ENCODE data around the gene CHCHD6. TPM values are rescaled to one million over a fixed set of nuclear protein-coding genes. Genes with fewer than 3 reads are reported as not detected.

Gene CHCHD6
- total RNA-seq, 1 experiment from 2014 or later = 36.3 TPM

DNA sequence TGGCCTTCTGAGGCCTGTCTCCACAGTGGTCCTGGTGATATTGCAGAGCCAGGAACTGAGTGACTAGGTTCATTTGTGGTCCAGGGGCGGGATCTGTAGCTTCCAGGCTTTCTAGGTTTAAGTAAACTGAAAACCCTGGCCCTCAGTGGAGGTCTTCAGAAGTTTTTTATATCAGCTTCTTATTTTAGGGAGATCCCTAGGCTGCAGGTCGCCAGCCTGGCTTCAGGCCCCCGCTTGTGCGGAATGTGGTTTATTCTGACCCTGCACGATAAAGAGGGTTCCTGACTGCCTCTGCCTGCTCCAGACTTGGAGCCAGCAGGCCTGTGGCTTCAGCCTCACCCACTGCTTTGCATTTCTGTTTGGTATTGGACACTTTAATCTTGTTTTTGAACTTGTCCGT is 145.0 kb downstream of the CHCHD6 start:
- no peaks in the 10 kb centered on the region for H4K20me1 ChIP-seq (ENCODE audit: insufficient read depth)
- H3K9me3 ChIP-seq (ENCODE audit: control insufficient read depth in 1 of 2, insufficient read depth in 1 of 2, low read depth in 1 of 2, low read length in 2 of 2) = no peaks in the 10 kb centered on the region
- ChIA-PET CTCF (no interaction called here), RAD21 (ENCODE audit: low non-redundant PET in 1 of 2, low total read pairs in 2 of 2, uncharacterized antibody in 2 of 2, unreplicated experiment in 2 of 2) (no interaction called here), POLR2A (no interaction called here)
- ATAC-seq (no peak), DNase-seq (ENCODE audit: low read depth, low spot score) (no peak)
- H3K9me2 ChIP-seq (ENCODE audit: insufficient read depth) = no peaks in the 10 kb centered on the region
- no peak overlapping the region for H3K9ac ChIP-seq (ENCODE audit: low read length)
- no peak for TF ChIP-seq SRF (IDR thresholded peaks at IDR 0.05; ENCODE audit: low read depth)
- no peak for TF ChIP-seq POLR2AphosphoS5 (IDR thresholded peaks at IDR 0.05; ENCODE audit: low read depth, low read length)
- TF ChIP-seq, protein P1, sequence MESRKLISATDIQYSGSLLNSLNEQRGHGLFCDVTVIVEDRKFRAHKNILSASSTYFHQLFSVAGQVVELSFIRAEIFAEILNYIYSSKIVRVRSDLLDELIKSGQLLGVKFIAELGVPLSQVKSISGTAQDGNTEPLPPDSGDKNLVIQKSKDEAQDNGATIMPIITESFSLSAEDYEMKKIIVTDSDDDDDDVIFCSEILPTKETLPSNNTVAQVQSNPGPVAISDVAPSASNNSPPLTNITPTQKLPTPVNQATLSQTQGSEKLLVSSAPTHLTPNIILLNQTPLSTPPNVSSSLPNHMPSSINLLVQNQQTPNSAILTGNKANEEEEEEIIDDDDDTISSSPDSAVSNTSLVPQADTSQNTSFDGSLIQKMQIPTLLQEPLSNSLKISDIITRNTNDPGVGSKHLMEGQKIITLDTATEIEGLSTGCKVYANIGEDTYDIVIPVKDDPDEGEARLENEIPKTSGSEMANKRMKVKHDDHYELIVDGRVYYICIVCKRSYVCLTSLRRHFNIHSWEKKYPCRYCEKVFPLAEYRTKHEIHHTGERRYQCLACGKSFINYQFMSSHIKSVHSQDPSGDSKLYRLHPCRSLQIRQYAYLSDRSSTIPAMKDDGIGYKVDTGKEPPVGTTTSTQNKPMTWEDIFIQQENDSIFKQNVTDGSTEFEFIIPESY (IDR thresholded peaks at IDR 0.05; ENCODE audit: extremely low read depth, insufficient replicate concordance, low read length) = no peak
- no peak for TF ChIP-seq ZNF274 (IDR thresholded peaks at IDR 0.05; ENCODE audit: low read depth, low read length)
- no peak for TF ChIP-seq ELF1 (IDR thresholded peaks at IDR 0.05; ENCODE audit: borderline replicate concordance, low read depth)
- no peak for TF ChIP-seq POLR2A (IDR thresholded peaks at IDR 0.05; ENCODE audit: borderline replicate concordance, extremely low read depth, insufficient read depth, insufficient read length)
- TF ChIP-seq YY1 (IDR thresholded peaks at IDR 0.05; ENCODE audit: extremely low read depth, insufficient replicate concordance, low read depth, low read length) = no peak
- TF ChIP-seq, protein P2, sequence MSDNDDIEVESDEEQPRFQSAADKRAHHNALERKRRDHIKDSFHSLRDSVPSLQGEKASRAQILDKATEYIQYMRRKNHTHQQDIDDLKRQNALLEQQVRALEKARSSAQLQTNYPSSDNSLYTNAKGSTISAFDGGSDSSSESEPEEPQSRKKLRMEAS (IDR thresholded peaks at IDR 0.05) = no peak
- no peak for TF ChIP-seq ZFX (IDR thresholded peaks at IDR 0.05)
- no peak for TF ChIP-seq SP1 (IDR thresholded peaks at IDR 0.05; ENCODE audit: low read depth)
- TF ChIP-seq, protein P3, sequence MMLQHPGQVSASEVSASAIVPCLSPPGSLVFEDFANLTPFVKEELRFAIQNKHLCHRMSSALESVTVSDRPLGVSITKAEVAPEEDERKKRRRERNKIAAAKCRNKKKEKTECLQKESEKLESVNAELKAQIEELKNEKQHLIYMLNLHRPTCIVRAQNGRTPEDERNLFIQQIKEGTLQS (IDR thresholded peaks at IDR 0.05) = no peak
- TF ChIP-seq RAD21 (IDR thresholded peaks at IDR 0.05; ENCODE audit: low read depth) = no peak
- TF ChIP-seq EZH2phosphoT487 (IDR thresholded peaks at IDR 0.05; ENCODE audit: borderline replicate concordance) = no peak
- TF ChIP-seq, protein P4, sequence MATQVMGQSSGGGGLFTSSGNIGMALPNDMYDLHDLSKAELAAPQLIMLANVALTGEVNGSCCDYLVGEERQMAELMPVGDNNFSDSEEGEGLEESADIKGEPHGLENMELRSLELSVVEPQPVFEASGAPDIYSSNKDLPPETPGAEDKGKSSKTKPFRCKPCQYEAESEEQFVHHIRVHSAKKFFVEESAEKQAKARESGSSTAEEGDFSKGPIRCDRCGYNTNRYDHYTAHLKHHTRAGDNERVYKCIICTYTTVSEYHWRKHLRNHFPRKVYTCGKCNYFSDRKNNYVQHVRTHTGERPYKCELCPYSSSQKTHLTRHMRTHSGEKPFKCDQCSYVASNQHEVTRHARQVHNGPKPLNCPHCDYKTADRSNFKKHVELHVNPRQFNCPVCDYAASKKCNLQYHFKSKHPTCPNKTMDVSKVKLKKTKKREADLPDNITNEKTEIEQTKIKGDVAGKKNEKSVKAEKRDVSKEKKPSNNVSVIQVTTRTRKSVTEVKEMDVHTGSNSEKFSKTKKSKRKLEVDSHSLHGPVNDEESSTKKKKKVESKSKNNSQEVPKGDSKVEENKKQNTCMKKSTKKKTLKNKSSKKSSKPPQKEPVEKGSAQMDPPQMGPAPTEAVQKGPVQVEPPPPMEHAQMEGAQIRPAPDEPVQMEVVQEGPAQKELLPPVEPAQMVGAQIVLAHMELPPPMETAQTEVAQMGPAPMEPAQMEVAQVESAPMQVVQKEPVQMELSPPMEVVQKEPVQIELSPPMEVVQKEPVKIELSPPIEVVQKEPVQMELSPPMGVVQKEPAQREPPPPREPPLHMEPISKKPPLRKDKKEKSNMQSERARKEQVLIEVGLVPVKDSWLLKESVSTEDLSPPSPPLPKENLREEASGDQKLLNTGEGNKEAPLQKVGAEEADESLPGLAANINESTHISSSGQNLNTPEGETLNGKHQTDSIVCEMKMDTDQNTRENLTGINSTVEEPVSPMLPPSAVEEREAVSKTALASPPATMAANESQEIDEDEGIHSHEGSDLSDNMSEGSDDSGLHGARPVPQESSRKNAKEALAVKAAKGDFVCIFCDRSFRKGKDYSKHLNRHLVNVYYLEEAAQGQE (IDR thresholded peaks at IDR 0.05; ENCODE audit: low read depth) = no peak
- no peak for TF ChIP-seq TCF7L2 (IDR thresholded peaks at IDR 0.05; ENCODE audit: borderline replicate concordance, extremely low read depth, insufficient read depth, insufficient read length)
- TF ChIP-seq SIN3A (IDR thresholded peaks at IDR 0.05; ENCODE audit: low read depth) = no peak
- no peak overlapping the region for H2AFZ ChIP-seq (ENCODE audit: low read depth, low read length, poor library complexity, severe bottlenecking)
- H3K4me3 ChIP-seq (replicated peaks in 1 of 2; ENCODE audit: low read depth in 1 of 2, low read length in 2 of 2) = no peak overlapping the region
- no peaks in the 10 kb centered on the region for H3K27me3 ChIP-seq (ENCODE audit: insufficient read depth, low read length)
- no peak overlapping the region for H3K4me2 ChIP-seq (ENCODE audit: low read length)
- H3K4me1 ChIP-seq (ENCODE audit: control insufficient read depth in 1 of 2, insufficient read depth in 2 of 2, low read length in 2 of 2) = peaks cover 0 to 9% of the 10 kb centered on the region in 2 experiments; a peak in 1 of 4 replicates
- BruUV-seq (replicated peaks) = no TSS peak
- no peak overlapping the region for H3K27ac ChIP-seq (ENCODE audit: low read depth, low read length)
- intact Hi-C loops (cut with micrococcal nuclease) = no loop called here
- H3K79me2 ChIP-seq (ENCODE audit: insufficient read depth, low read length) = no peaks in the 10 kb centered on the region
- no peaks in the 10 kb centered on the region for H3K36me3 ChIP-seq (ENCODE audit: control insufficient read depth in 1 of 2, insufficient read depth in 2 of 2, low read length in 2 of 2)

All from HCT116 (cell line).